ENCODE measurements around the gene ABCA3.

DNA sequence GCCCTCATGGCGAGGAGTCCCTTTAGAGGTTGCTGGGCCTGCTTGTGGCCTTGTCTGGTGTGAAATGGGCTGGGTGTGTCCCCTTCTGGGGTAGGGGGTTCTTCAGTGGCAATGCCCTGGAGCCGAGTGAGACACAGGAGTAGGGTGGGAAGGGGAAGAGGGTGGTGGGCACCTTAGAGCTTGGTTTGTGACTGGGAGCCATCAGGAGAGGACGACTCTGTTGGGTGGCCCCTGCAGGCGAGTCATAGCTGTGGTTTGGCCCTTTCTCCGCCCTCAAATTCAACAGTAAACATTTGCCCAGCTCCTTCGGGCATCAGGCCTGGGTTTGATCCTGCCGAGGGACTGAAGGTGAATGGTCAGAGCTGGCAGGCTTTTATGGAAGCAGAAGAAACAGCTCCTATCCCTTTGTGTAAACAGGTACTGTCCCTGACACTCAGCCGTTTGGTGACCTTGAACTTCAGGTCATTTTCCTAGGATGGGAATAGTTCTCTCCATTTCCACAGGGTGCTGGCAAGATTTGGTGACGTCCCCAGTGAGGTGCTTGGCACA is 114.2 kb downstream of the ABCA3 start:
- TF ChIP-seq EP300 (conservative IDR thresholded peaks at IDR 0.05; ENCODE audit: poor library complexity, severe bottlenecking): no peak
- no peak for TF ChIP-seq POLR2AphosphoS5 (IDR thresholded peaks at IDR 0.05)
- TF ChIP-seq TAF1 (IDR thresholded peaks at IDR 0.05; ENCODE audit: low read depth): no peak
